Body of pancreas (tissue), 4 donors: ENCODE data around the gene CCDC85A.

Experiments
- POLR2A ChIP-seq, 3 donors: fragments of 450-650 bp; IDR thresholded peaks; one replicate each; pipeline ENCODE4 v1.6.1; 2016; ENCODE audit warnings: antibody characterized with exemption in 3 of 3, mild to moderate bottlenecking in 2 of 3
- TF ChIP-seq, protein P1 (sequence below), 7 experiments: fragments of 450-650 bp in 4 of 7; fragments of 200-600 bp in 3 of 7; sonication (generic) in 3 of 7; IDR thresholded peaks; one replicate each; pipeline ENCODE4 v1.5.1; 2016 to 2019; ENCODE audit warnings: antibody characterized with exemption in 7 of 7

DNA sequence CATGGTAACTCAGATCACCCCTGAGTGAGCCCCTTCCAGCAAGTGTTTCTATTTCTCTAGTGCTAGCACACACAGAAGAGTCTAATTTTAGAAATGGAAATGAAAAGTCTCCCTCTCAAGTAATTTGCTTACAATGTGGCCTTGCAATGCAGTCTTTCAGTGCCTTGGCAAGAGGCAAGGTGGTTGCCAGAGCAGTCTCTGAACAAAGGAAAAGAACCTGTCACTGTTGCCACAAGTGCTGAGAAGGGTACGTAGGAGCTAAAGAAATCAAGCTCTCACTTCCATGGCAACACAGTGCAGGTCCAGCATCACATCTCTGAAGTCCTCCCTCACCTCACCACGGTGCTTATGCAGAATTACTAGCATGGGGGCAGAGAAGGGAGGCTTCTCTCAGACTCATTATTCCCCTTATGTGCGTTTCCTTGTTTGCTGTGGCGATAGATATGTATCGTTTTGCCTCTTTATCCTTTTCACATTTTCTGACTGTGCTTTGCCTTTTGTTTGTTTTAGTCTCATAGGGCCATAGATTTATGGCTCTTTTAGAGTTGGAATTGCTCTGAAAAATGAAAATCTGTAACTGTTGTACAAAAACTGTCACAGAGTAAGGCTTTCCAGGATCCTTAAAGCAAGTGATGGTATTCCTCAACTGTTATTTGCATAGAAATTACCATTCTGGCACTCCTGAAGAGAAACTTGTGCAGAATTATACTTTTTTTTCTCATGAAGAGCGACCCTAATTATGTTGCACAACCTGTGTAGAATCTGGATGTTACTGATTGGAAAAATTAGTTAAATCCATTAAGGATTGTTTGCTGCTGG, 164.8 kb downstream of the CCDC85A start:
- no peak for TF ChIP-seq POLR2A (IDR thresholded peaks at IDR 0.05)
- TF ChIP-seq, protein P1, sequence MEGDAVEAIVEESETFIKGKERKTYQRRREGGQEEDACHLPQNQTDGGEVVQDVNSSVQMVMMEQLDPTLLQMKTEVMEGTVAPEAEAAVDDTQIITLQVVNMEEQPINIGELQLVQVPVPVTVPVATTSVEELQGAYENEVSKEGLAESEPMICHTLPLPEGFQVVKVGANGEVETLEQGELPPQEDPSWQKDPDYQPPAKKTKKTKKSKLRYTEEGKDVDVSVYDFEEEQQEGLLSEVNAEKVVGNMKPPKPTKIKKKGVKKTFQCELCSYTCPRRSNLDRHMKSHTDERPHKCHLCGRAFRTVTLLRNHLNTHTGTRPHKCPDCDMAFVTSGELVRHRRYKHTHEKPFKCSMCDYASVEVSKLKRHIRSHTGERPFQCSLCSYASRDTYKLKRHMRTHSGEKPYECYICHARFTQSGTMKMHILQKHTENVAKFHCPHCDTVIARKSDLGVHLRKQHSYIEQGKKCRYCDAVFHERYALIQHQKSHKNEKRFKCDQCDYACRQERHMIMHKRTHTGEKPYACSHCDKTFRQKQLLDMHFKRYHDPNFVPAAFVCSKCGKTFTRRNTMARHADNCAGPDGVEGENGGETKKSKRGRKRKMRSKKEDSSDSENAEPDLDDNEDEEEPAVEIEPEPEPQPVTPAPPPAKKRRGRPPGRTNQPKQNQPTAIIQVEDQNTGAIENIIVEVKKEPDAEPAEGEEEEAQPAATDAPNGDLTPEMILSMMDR (IDR thresholded peaks at IDR 0.05): no peak
